ENCODE data around the gene TMEM117.
"Not testable (repeated sequence)": the region's sequence is repeated elsewhere in the genome, so short reads cannot be mapped to it uniquely, and the experiment has no call there.

Gene TMEM117

DNA sequence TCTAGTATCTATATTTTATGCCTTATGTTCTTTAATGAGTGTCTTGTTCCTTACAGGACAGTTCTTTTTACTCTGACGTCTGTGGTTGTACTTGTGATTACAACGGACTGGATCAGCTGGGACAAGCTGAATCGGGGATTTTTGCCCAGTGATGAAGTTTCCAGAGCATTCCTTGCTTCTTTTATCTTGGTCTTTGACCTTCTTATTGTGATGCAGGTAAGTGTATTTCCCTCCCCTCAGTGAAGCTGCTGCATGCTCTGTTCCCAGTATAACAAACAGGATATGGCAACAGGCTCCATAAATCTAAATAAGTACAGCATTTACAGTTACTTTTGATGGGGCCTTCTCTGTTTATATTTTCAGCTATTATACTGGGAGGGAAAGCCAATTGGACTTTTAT lies 463.6 kb downstream of the TMEM117 start:
- no peak for DNase-seq (ENCODE audit: low read depth)

DNA sequence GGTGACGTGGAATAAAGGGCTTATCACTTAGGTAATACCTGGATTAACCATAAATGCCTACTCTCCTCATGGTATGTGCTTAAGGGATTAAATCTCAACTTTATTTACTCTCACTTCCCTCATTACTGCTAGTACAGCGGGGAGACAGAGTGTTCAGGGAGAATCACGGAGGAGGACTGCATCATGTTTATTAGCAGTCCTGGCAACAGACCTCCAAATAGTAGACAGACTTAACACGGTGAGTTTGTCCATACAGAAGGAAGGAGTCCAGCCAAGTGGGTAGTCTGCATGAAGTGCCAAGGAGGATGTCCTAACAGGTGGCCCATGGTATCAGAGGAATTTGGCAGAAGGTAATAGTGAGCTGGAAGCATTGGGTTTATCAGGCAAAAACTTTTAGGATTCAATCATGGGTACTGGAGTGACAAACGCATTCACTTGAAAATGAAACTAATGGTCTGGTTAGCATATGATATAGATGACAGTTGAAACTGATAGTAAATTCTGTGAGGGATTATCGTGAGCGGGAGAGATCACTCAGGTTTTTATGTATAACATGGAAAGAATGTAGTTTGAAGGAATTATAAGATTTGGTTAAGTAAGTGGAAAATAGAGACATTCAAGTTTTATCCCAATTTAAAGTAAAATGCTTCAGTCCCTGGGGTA lies 471.8 kb downstream of the TMEM117 start:
- no peak for DNase-seq (ENCODE audit: low read depth)

DNA sequence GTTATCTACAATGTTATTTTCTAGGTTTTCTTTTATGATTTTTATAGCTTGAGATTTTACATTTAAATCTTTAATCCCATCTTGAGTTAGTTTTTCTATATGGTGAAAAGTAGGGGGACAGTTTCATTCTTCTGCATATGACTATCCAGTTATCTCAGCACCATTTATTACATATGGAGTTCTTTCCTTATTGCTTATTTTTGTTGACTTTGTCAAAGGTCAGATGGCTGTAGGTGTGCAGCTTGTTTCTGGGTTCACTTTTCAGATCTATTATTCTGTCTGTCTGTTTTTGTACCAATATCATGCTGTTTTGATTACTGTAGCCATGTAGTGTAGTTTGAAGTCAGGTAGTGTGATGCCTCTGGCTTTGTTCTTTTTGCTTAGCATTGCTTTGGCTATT lies 477.3 kb downstream of the TMEM117 start:
- no peak for DNase-seq (ENCODE audit: low read depth)

DNA sequence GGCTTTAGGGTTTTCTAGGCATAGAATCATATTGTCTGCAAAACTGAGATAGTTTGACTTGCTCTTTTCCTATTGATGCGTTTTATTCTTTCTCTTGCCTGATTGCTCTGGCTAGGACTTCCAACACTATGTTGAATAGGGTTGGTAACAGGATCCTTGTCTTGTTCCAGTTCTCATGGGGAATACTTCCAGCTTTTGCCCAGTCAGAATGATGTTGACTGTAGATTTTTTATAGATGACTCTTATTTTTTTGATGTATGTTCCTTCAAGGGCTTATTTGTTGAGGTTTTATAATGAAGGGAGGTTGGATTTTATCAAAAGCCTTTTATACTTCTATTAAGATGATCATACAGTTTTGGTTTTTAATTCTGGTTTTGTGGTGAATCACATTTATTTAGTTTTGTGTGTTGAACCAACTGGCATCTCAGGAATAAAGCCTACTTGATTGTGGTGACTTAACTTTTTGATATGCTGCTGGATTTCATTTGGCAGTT lies 478.2 kb downstream of the TMEM117 start:
- DNase-seq (ENCODE audit: low read depth) = no peak

DNA sequence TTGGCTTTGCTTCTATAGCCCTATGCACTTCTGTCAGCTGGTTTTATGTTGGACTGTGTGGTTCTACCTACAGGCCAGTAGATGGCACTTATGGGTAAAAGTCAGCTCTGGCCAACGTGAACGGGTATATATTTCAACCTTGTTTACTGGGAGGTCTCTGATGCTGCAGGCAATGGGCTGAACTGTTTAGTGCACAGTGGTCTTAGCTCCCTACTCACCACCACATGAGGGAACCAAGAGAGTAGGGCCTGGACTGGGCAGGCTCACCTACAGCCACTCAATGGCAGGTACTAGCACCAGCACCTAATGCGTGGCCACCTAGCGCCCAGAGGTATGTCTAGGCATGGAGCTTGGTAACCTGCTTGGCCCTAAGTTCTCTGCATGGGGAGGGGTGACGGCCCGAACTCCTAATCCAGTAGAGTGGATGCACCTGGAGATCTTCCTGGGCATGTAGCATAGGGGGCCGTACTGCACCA lies 481.8 kb downstream of the TMEM117 start:
- no peak for DNase-seq (ENCODE audit: low read depth)

DNA sequence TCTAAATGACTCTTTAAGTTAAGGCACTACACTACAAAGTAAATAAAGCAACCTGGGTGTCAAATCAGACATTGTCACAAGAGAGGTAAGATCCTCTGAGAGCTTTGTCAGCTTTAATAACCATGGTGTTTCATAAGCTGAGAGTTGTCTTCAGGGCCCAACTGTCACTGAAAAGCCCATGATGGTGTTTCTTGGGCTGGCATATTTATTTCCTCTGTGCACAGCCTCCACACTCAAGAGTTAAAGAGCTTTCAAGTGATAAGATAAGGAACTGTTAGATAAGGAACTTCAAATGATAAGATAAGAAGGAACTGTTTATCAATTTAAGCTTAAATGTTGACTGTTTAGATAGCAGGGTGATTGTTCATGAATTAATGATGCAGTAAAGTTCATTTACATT lies 495.4 kb downstream of the TMEM117 start:
- DNase-seq (ENCODE audit: low read depth) = no peak

DNA sequence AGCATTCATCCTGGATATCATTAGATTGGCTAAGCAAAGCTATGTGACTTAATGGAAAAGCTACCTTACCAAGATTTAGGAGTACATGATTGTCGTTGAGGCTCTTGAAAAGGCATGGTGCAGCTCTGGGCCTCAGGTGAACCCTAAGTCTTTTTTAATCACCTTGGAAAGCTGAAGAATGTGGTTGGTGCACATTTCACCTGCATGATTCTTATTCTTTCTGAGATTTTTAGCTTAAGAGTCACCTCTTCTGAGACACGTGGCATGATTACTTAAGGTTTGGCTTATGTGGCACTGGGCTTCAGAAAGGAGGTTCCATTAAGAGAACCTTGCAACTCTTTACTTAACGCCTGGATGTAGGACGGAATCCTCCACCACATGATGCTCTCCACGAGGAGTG lies 498.5 kb downstream of the TMEM117 start:
- no peak for DNase-seq (ENCODE audit: low read depth)

DNA sequence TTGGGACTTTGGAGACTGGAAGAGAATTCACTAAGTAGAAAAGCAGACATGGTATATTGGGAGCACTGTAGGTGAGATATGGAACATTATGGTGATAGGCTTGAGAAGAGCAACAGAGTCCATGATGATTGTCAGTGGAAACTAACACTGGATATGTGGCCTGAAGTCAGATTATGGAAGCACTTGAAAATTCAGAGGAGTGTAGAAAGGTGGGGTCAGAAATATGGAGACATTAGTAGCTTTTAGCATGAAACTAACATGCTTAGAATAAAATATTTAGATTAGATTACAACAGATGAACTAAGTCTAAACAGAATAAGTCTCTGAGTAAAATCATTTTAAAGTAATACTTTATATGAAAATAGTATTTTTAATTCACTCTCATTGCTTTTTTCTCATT lies 499.1 kb downstream of the TMEM117 start:
- DNase-seq (ENCODE audit: low read depth) = no peak

DNA sequence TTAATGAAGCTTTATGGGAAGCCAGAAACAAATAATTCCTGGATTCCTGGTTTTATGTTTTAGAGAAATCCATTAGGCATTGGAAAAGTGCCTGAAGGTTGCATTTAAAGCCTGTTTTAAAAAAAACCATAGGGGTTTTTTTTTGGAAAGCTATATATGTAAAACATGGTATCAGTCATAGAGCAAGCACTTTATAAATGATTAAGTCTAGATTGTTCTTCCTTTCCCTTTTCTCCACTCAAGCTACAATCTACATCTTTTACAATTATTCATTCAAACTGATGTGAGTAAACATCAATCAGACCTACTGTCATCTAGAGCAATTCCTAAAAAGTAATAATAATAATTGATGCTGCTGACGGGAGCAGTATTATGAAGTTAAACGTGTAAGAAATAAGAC lies 500.7 kb downstream of the TMEM117 start:
- DNase-seq (ENCODE audit: low read depth) = no peak

DNA sequence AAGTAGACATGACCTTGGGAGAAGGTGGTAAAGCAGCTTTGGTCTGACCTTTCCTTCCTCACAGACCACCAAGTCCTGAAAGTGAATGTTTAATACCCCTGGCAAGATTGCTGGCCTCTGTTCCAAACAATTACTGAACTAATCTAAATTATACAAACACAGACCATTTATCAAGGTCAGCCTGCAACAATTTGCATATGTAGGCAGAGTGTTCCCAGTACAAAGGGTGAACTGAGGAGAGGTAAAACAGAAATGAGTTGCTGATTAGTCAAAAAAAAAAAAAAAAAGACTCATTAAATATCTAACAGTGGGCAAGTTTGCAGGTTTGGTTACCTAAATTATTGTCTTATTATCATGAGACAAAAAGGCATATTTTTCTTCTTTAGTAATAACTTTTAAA lies 506.5 kb downstream of the TMEM117 start:
- DNase-seq (ENCODE audit: low read depth) = no peak

DNA sequence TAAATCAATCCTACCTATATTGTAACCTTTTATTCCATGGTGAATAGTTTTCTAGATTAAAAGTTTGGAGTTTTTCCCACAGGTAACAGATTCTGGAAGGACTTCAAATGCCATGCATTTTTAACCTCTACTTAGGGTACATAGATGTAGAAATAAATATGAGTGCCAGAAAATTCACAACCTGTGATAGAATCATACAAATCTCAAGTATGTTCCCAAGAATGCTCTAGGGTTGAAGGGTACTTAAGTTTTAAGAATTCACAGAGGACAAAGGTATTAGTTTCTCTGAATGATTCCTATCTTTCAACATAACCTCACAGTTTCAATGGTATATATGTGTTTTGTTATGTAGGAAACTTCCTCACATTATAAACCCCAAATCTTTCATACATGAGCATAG lies 511.3 kb downstream of the TMEM117 start:
- no peak for DNase-seq (ENCODE audit: low read depth)

DNA sequence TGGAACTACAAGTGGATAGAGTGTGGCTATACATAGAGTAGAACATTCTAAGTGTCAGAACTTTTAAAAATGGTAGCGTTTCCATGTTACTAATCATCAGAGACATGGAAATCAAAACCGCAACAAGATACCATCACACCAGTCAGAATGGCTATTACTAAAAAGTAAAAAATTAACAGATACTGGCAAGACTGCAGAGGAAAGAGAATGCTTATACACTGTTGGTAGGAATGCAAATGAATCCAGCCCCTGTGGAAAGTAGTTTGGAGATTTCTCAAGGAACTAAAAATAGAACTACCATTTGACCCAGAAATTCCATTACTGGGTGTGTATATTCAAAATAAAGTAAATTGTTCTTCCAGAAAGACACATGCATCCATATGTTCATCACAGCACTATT lies 521.6 kb downstream of the TMEM117 start:
- DNase-seq (ENCODE audit: low read depth) = no peak

DNA sequence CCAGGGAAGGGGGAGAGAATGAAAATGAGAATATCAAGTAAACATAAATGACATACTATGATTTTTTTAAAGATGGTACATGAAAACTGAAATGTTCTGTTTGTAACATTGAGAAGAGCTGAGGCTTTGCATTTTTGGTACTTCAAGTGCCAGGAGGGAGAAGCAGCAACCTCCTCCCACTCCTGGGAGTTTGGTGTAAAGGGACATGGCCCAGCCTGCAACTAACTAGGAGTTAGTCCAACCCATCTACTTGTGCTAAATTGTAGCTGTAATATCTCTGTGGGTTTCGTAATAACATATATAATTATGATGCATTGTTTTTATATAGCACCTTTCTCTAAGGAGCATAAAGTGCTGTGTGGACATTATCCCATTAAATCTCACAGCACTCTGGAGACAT lies 522.8 kb downstream of the TMEM117 start:
- DNase-seq (ENCODE audit: low read depth) = no peak

DNA sequence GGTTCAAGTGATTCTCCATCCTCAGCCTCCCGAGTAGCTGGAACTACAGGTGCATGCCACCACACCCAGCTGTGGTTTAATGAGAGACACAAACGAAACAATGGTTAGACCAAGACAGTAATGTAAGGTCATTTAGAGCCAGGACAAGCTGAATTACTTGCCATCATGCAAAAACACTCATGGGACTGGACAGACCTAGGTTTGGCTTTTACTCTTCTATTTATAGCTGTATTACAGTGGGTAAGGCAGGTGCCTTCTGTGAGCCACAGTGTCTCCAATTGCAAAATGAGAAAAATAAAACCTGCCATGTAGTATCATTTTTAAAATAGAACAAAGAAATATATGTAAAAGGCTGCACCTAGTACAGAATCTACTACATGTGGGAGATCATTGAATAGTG lies 527.1 kb downstream of the TMEM117 start:
- no peak for DNase-seq (ENCODE audit: low read depth)

DNA sequence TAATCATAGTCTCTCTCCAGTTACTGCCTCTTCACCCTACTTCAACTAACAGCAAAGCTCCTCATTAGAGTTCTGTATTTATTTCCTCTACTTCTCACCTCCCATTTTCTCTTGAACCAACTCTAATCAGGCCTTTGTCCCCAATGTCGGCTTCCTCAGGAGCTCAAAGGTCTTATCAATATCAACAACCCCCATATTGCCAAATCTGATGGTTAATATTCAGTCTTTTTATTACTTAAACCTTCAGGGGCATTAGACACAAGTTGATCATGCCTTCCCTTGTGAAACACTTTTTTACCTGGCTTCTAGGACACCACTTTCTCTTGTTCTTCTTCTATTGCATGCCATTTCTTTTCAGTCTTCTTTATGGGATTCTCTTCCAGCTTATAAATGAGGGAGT lies 531.3 kb downstream of the TMEM117 start:
- DNase-seq (ENCODE audit: low read depth) = no peak

DNA sequence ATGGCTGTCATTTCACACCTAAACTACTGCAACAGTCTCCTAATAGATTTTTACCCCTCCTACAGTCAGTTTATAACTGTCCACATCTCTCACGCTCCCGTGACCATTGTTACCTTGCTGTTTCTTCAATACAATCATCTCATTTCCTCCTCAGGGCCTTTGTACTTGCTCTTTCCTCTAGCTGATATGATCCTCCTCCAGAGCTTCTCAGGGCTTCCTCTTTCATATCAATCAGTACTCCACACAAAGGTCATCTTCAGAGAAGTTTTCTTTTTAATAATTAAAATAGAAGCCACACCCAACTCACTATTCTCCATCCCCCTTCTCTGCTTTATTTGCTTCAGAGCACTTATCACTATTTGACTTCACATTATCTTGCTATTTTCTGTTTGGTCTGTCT lies 532.0 kb downstream of the TMEM117 start:
- DNase-seq (ENCODE audit: low read depth) = no peak

DNA sequence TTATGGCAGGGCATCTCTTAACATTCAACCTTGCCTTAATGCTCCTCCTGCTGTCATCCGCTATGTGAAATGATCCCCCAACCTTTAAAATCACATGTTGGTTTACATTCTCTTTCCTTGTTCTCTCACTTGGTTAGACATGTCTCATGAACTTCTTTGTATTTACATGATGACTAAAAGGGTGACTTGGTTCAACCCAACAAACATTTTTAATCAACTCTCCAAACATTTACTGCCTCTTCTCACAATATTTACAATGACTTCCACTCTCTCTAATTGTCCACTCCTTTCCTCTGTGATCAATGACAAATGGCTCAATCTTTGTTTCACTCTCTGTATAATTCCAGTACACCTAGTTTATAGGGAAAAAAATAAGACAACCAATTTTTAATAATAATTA lies 534.1 kb downstream of the TMEM117 start:
- DNase-seq (ENCODE audit: low read depth) = no peak

DNA sequence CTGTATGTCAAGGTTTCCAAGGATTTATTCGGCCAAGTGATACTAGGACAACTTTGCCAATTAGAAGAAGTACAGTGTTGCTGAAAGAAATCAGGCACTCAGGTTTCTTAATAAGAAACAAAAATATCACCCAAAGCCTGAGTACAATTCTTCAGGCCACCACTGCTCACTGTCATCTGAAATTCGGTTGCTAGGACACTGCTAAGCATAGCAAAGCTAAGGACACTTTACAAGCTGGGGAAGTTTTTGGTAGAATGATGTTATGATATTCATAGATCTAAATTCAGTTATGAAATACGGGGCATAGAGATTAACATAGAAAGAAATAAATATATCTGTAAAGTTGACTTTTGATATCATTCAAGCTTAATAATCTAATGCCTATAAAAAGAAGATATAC lies 535.1 kb downstream of the TMEM117 start:
- DNase-seq (ENCODE audit: low read depth) = no peak

DNA sequence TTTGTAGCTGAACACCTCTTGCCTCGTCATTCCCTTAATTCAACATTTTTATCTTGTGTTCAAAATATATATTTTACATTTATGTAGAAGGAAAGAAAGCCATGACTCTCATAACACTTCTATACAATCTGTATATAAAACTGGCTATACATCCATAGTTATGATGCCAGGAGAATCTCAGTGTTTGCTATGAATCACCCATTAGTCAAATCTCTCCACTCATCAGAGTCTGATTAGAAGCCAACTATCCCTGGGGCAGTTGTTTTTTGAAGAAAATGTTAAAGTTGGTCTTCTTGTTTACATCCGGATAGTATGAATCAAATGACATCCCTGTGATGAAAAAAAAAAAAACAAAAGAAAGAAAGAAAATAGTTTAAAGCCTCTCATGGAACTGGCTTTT lies 536.4 kb downstream of the TMEM117 start:
- DNase-seq (ENCODE audit: low read depth) = no peak

DNA sequence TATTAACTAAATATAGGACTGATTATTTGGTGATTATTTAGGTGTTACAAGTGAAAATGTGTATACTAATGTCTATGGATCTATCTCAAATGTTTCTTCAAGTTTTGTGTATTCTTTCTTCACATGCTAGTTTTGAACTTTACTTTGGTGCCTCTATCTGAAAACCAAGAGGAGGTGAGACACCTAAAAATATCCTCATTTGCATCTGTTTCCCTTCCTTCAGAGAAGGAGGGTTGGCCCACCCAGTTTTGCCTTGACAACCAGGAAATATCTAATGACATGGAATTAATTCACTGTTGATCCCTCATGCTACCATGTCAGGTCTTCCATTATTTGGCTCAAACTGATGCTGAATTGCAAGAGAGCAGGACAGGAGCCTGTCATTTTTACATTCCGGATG lies 539.8 kb downstream of the TMEM117 start:
- no peak for DNase-seq (ENCODE audit: low read depth)

DNA sequence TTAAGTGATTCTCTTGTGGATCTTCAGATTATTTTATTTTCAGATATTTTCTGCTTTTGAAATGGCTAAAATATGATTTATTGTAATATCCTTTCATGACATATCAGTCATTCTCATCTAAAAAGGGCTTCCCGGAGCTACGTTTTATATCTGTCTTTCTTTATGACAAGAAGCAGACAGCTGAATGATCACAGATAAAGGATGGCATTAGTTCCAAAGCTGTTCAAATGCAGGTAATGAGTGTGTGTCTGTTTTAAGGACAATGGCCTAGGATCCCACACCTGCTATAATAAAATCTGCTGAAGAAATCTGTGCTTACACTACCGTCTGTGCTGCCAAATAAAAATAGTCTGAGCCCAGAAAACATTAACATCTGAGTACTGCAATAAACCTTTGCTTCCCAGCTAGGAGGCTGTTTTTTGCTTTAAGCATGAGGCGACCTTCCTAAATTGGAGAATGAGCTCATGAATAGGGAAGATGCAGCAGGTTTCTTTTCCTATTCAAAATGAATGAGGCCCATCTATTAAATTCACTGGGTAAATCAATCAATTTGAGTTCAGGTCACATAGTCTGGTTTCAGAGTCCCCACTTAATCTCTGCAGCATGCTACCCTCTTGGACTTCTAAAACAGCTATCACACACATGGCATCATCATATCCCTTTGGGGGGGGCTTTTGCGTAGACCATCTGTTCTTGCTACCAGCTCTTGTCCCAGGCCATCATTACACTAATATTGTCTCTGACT lies 541.7 kb downstream of the TMEM117 start:
- no peak for DNase-seq (ENCODE audit: low read depth)

DNA sequence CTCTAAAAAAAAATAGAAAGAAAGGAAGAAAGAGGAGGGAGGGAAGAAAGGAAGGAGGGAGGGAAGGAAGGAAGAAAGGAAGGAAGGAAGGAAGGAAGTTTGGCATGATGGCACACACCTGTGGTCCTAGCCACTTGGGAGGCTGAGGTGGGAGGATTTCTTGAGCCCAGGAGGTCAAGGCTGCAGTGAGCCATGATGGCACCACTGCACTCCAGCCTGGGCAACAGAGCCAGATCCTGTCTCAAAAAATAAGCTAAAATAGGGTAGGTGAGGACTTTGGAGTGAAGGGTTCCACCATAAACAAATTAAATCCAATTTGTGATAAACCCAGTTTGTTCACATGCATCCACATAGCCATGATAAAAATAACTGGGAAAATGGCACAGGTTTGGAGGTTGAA lies 543.2 kb downstream of the TMEM117 start:
- not testable (repeated sequence) for DNase-seq (ENCODE audit: low read depth)

DNA sequence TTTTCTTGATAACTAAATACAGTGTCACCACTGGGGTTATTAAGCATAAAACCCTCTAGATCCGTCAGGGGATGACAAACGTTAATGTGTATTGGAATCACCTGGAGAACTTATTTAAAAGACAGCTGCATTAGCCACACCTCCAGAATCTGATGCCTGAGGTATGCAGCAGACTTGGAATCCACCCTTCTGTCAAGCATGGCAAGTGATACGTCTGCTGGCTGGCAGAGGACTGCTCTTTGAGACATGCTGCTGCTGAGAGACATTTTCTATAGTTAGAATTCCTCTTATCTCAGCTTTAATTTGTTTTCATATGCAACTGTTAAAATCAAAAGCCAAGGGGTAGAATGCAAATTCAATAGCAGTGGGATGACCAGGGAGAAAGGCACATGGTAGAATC lies 544.0 kb downstream of the TMEM117 start:
- no peak for DNase-seq (ENCODE audit: low read depth)

DNA sequence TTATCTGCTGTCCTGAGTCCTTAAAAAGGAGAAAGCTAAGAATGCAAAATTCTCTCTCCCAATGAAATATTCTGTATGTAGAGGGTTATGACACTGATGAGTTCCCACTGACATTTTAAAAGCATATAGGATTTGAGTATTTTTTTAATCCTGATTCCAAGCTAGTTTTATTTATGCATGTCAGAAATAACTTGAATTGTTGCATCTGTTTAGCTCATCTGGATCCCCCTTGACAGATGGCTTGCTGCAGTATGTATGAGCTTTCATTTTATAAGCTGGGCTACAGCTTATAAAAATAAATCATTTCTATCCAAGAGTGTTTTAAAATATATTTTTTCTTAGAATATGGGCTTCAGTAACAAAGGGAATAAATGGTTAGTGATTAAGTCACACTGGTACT lies 545.0 kb downstream of the TMEM117 start:
- DNase-seq (ENCODE audit: low read depth) = no peak

All from activated T-cell treated with anti-CD3 and anti-CD28 coated beads for 24 hours (primary cell).